H9 (cell line): ENCODE results near the gene CD58. TPM values are rescaled to one million over a fixed set of nuclear protein-coding genes. Genes with fewer than 3 reads are reported as not detected.

ENCODE experiments used
- DNase-seq: peaks from one replicate; pipeline ENCODE4 v3.0.0-alpha.2; 2017
- H2AFZ ChIP-seq: one replicate; pipeline ENCODE4 v1.6.1; 2013; ENCODE audit warnings: mild to moderate bottlenecking, low read length, control low read depth, moderate library complexity
- H2AK5ac ChIP-seq: 2 replicates; pipeline ENCODE4 v1.6.1; 2013; ENCODE audit warnings: low read length, control low read depth, mixed read lengths; ENCODE audit not compliant: insufficient read length
- H2BK120ac ChIP-seq: one replicate; pipeline ENCODE4 v1.6.1; 2013; ENCODE audit warnings: low read depth, mild to moderate bottlenecking, low read length, control low read depth, inconsistent platforms; ENCODE audit not compliant: poor library complexity, severe bottlenecking
- H2BK12ac ChIP-seq: 2 replicates; pipeline ENCODE4 v1.6.1; 2013; ENCODE audit warnings: low read length, control low read depth, mixed read lengths, low read depth; ENCODE audit not compliant: insufficient read length
- H2BK15ac ChIP-seq: 2 replicates; pipeline ENCODE4 v1.6.1; 2013; ENCODE audit warnings: low read depth, low read length, control low read depth
- H2BK20ac ChIP-seq: one replicate; pipeline ENCODE4 v1.6.1; 2013; ENCODE audit warnings: low read depth, mild to moderate bottlenecking, low read length, control low read depth, inconsistent platforms; ENCODE audit not compliant: poor library complexity, severe bottlenecking
- H2BK5ac ChIP-seq: 2 replicates; pipeline ENCODE4 v1.6.1; 2013; ENCODE audit warnings: low read length, control low read depth, mixed read lengths; ENCODE audit not compliant: insufficient read length
- H3K14ac ChIP-seq: 2 replicates; pipeline ENCODE4 v1.6.1; 2013; ENCODE audit warnings: low read length, control low read depth; ENCODE audit not compliant: insufficient read depth
- H3K18ac ChIP-seq: 2 replicates; pipeline ENCODE4 v1.6.1; 2013; ENCODE audit warnings: low read depth, mild to moderate bottlenecking, mixed read lengths, low read length, control low read depth; ENCODE audit not compliant: insufficient read length
- H3K23ac ChIP-seq: 2 replicates; pipeline ENCODE4 v1.6.1; 2013; ENCODE audit warnings: low read length, control low read depth, mixed read lengths, low read depth; ENCODE audit not compliant: insufficient read length
- H3K23me2 ChIP-seq: 2 replicates; pipeline ENCODE4 v1.6.1; 2013; ENCODE audit warnings: low read depth, mild to moderate bottlenecking, mixed read lengths, low read length, control low read depth; ENCODE audit not compliant: insufficient read length, poor library complexity, severe bottlenecking
- H3K27ac ChIP-seq: 2 replicates; pipeline ENCODE4 v1.5.1; 2013; ENCODE audit warnings: low read length, control low read depth, mixed read lengths, low read depth; ENCODE audit not compliant: insufficient read length
- H3K27me3 ChIP-seq: 2 replicates; pipeline ENCODE4 v1.6.1; 2013; ENCODE audit warnings: low read length, control low read depth, inconsistent platforms; ENCODE audit not compliant: insufficient read depth
- H3K4ac ChIP-seq: 2 replicates; pipeline ENCODE4 v1.6.1; 2013; ENCODE audit warnings: low read depth, mild to moderate bottlenecking, control low read depth, inconsistent platforms, low read length, moderate library complexity
- H3K4me1 ChIP-seq: 2 replicates; pipeline ENCODE4 v1.6.1; 2013; ENCODE audit warnings: low read length, control low read depth, inconsistent platforms; ENCODE audit not compliant: insufficient read depth
- H3K4me2 ChIP-seq: 2 replicates; pipeline ENCODE4 v1.6.1; 2013; ENCODE audit warnings: low read length, control low read depth, mixed read lengths; ENCODE audit not compliant: insufficient read length, insufficient read depth
- H3K56ac ChIP-seq: 2 replicates; pipeline ENCODE4 v1.6.1; 2013; ENCODE audit warnings: low read depth, mild to moderate bottlenecking, mixed read lengths, low read length, control low read depth; ENCODE audit not compliant: insufficient read length
- H3K79me1 ChIP-seq: 2 replicates; pipeline ENCODE4 v1.6.1; 2013; ENCODE audit warnings: low read depth, mild to moderate bottlenecking, moderate library complexity, low read length, control low read depth, inconsistent platforms; ENCODE audit not compliant: insufficient read depth, poor library complexity, severe bottlenecking
- H3K79me2 ChIP-seq: 2 replicates; pipeline ENCODE4 v1.6.1; 2013; ENCODE audit warnings: low read length, control low read depth, inconsistent platforms; ENCODE audit not compliant: insufficient read depth
- H3K9ac ChIP-seq: 2 replicates; pipeline ENCODE4 v1.6.1; 2013; ENCODE audit warnings: low read length, control low read depth, mixed read lengths; ENCODE audit not compliant: insufficient read length; ENCODE audit errors: extremely low read depth
- H3K9me3 ChIP-seq: one replicate; pipeline ENCODE4 v1.6.1; 2013; ENCODE audit warnings: low read depth, low read length, inconsistent platforms; ENCODE audit not compliant: control insufficient read depth
- H3T11ph ChIP-seq: one replicate; pipeline ENCODE4 v1.6.1; 2013; ENCODE audit warnings: mild to moderate bottlenecking, low read length, control low read depth, inconsistent platforms
- H4K20me1 ChIP-seq: one replicate; pipeline ENCODE4 v1.6.1; 2013; ENCODE audit not compliant: control insufficient read depth, insufficient read length, insufficient read depth
- H4K5ac ChIP-seq: 2 replicates; pipeline ENCODE4 v1.6.1; 2013; ENCODE audit warnings: low read depth, mild to moderate bottlenecking, mixed read lengths, low read length, control low read depth; ENCODE audit not compliant: insufficient read length
- H4K8ac ChIP-seq: replicated peaks from 2 replicates; pipeline ENCODE4 v1.6.1; 2013; ENCODE audit warnings: low read length, control low read depth, mixed read lengths, low read depth; ENCODE audit not compliant: insufficient read length
- H4K91ac ChIP-seq: 2 replicates; pipeline ENCODE4 v1.6.1; 2013; ENCODE audit warnings: low read depth, mild to moderate bottlenecking, moderate library complexity, mixed read lengths, low read length, control low read depth; ENCODE audit not compliant: insufficient read length
- H3K27ac Mint-ChIP-seq, 3 experiments: 2 replicates in 2 of 3; 3 replicates in 1 of 3; pipeline ENCODE4 v1.8.0; 2020 to 2021; ENCODE audit warnings: mixed read lengths in 3 of 3, mild to moderate bottlenecking in 1 of 3, moderate library complexity in 1 of 3
- H3K27me3 Mint-ChIP-seq: 2 replicates; pipeline ENCODE4 v1.8.0; 2021; ENCODE audit warnings: low read depth, mild to moderate bottlenecking, moderate library complexity, mixed read lengths
- H3K36me3 Mint-ChIP-seq, 3 experiments: 2 replicates in 2 of 3; 3 replicates in 1 of 3; pipeline ENCODE4 v1.8.0; 2020 to 2021; ENCODE audit warnings: low read depth in 3 of 3, mixed read lengths in 3 of 3; ENCODE audit not compliant: insufficient read depth in 1 of 3
- H3K4me1 Mint-ChIP-seq, 2 experiments: 2 replicates each; pipeline ENCODE4 v1.8.0; 2020; ENCODE audit warnings: mixed read lengths in 2 of 2
- H3K4me3 Mint-ChIP-seq, 2 experiments: 2 replicates in 1 of 2; 3 replicates in 1 of 2; pipeline ENCODE4 v1.8.0; 2020 to 2021; ENCODE audit warnings: mild to moderate bottlenecking in 2 of 2, mixed read lengths in 2 of 2, moderate library complexity in 1 of 2
- H3K9me3 Mint-ChIP-seq, 2 experiments: 2 replicates in 1 of 2; 3 replicates in 1 of 2; pipeline ENCODE4 v1.8.0; 2020; ENCODE audit warnings: mild to moderate bottlenecking in 2 of 2, mixed read lengths in 2 of 2, moderate library complexity in 1 of 2
- CTCF ChIP-seq: fragments of 200-600 bp; sonication (generic); conservative IDR thresholded peaks from 3 replicates; pipeline ENCODE4 v1.8.0; 2021; ENCODE audit warnings: antibody characterized with exemption, mild to moderate bottlenecking
- WGBS: extraction: QIAGEN DNeasy Blood & Tissue Kit; methylation state at CpG from one replicate; pipeline ENCODE4 v1.1.7; 2013; ENCODE audit warnings: missing lambda C conversion rate, low lambda C conversion rate, mixed read lengths; ENCODE audit not compliant: insufficient read length; ENCODE audit errors: extremely low coverage; 5-methylcytosine and 5-hydroxymethylcytosine counted together
- total RNA-seq: library from RNA; stranded (reverse); gene quantifications from 2 replicates; pipeline ENCODE4 v1.2.1, GENCODE V29; 2021

The CD58 gene
- total RNA-seq, 1 experiment from 2014 or later, result 4.3 TPM

- Mint-ChIP-seq H3K27ac (no peak overlapping the region), H3K4me3 (no peak overlapping the region), H3K36me3 (peaks cover 0 to 11% (median 4%) of the 10 kb centered on the region in 3 experiments; a peak in 5 of 7 replicates), H3K9me3 (peaks cover 6 to 9% of the 10 kb centered on the region in 2 experiments), H3K4me1 (peaks cover 7 to 8% of the 10 kb centered on the region in 2 experiments; a peak in 3 of 4 replicates), H3K27me3 (no peaks in the 10 kb centered on the region)
- H3K9me3 ChIP-seq, result no peaks in the 10 kb centered on the region
- H2BK20ac ChIP-seq, result no peak overlapping the region
- no peak overlapping the region for H3K9ac ChIP-seq
- no peaks in the 10 kb centered on the region for H3K4me1 ChIP-seq
- H4K5ac ChIP-seq, result no peak overlapping the region
- no peaks in the 10 kb centered on the region for H3K27me3 ChIP-seq
- H4K8ac ChIP-seq, result no peak overlapping the region
- no peak overlapping the region for H2BK15ac ChIP-seq
- H3K18ac ChIP-seq, result no peak overlapping the region
- TF ChIP-seq CTCF, result no peak
- no peak overlapping the region for H2BK12ac ChIP-seq
- H4K20me1 ChIP-seq, result no peaks in the 10 kb centered on the region
- H2BK120ac ChIP-seq, result no peak overlapping the region
- no peaks in the 10 kb centered on the region for H3K23me2 ChIP-seq
- no CpG with 5 or more reads among the region's 4 CpGs for WGBS
- no peak overlapping the region for H2AK5ac ChIP-seq
- H3K79me1 ChIP-seq, result no peaks in the 10 kb centered on the region
- H3K56ac ChIP-seq, result no peak overlapping the region
- no peak overlapping the region for H2AFZ ChIP-seq
- DNase-seq, result no peak
- no peak overlapping the region for H3K23ac ChIP-seq
- H3K79me2 ChIP-seq, result no peaks in the 10 kb centered on the region
- no peak overlapping the region for H4K91ac ChIP-seq
- no peak overlapping the region for H3K27ac ChIP-seq
- no peak overlapping the region for H3K4ac ChIP-seq
- no peak overlapping the region for H3K4me2 ChIP-seq
- no peak overlapping the region; the same call in 1 of the 2 replicates for H3K14ac ChIP-seq
- no peak overlapping the region for H2BK5ac ChIP-seq
- H3T11ph ChIP-seq, result no peak overlapping the region
Observed at GRCh38 chr1:116510361-116510760, 60.5 kb downstream of the CD58 start.
